ENCODE results near the gene YTHDC1.
"Not testable (repeated sequence)": the region's sequence is repeated elsewhere in the genome, so short reads cannot be mapped to it uniquely, and the experiment has no call there.

Gene YTHDC1

DNA sequence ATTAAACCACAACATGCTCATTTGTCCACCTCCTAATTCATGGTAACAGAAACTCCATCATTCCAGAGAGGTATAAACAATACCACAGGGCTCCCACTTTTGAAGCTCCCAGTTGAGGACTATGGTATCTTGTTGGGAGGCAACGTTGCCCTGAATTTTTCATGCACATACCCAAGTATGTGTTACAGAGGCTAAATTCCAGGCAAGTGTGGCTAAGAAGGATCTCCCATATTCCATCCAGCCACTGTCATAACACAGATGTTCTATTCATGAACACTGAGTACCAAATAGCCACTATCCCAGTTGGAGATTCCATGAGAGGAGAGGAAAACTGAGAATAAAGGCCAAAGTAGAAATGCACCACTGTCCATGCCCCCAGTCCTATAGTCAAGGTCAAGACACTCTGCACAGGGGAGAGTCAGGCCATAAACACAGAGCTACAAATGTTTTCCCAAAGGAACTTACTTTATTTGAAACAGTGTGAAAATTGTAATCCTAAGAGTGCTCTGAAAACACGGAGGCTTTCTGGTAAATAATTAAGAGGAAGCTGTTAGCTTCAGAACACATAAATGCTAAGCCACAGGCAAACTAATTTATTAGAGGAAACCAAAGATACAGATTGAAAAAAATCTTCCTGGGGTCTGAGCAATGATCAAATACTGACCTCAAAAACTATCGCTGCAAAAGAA lies 62.0 kb downstream of the YTHDC1 start:
- DNase-seq = no peak

DNA sequence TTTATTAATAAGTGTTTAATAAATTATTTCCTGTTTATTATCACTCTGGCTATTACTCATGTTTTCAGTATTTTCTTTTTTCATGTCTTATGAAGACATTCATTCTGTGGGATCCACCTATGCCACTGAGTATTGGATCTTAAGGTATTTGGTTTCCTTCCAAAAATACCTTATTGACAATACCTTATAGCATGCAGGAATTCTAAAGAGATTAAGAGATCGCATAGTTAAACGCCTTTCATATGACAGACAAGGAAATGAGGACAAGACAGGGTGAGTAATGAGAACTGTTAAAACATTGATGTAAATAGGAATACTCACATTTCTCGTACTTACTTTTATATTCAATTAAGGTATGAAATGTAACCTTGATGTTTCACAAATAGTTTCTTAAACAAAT lies 66.2 kb downstream of the YTHDC1 start:
- DNase-seq = no peak

DNA sequence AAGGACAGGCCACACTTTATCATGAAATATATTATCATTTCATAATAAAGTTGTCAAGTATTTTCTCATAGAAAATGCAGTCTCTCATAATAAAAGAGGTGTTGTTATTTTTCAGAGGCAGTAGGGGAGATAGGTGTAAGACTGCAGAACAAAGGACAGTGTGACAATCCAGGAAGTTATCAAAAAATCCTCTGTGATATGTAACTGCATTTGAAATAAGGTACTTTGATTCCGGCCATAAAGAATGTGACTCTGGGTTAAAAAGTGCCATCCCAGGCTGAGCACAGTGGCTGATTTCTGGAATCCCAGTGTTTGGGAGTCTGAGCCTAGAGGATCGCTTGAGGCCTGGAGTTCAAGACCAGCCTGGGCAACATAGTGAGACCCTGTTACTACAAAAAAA lies 66.8 kb downstream of the YTHDC1 start:
- DNase-seq = no peak

DNA sequence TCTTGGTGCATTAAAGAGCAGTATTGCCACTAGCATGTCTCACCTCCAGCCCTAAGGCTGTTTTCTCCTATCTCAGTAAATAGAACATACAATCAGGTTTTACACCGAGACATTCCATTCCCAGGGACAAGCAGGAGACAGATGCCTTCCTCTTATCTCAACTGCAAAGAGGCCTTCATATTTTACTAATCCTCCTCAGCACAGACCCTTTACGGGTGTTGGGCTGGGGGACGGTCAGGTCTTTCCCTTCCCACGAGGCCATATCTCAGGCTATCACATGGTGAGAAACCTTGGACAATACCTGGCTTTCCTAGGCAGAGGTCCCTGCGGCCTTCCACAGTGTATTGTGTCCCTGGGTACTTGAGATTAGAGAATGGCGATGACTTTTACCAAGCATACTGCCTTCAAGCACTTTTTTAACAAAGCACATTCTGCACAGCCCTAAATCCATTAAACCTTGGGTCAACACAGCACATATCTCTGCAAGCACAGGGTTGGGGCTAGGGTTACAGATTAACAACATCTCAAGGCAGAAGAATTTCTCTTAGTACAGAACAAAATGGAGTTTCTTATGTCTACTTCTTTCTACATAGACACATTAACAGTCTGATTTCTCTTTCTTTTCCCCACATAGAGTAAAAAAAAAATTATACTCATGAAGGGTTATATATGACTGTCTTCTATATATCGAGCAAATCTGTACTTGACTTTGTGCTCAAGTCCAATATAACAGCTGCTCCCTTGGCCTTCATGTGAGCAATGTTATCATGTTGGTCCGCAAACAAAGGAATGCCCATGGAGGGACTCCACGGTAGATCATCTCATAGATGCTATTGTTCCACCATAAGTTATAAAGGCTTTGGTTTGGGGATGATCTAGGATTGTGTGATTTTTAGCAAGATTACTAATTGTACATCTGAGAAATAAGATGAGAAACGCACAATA lies 67.8 kb downstream of the YTHDC1 start:
- not testable (repeated sequence) for DNase-seq

DNA sequence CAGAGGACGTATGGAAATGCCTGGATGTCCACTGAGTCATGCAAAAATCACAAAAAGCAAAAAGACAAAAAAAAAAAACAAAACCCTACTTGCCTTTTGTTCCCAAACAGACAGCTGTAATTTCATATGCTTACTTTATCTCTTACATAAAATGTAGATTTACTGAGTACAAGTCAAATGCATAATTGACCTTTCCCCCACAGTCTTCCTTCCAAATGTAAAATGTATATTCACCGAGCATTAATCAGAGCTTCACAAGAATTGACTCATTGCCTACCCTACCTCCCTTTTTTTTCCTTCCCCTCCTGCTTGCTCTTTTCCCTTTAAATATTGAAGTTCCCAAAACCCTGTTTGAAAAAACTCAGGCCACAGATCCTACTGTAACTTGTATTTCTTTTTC lies 71.9 kb downstream of the YTHDC1 start:
- no peak for DNase-seq

DNA sequence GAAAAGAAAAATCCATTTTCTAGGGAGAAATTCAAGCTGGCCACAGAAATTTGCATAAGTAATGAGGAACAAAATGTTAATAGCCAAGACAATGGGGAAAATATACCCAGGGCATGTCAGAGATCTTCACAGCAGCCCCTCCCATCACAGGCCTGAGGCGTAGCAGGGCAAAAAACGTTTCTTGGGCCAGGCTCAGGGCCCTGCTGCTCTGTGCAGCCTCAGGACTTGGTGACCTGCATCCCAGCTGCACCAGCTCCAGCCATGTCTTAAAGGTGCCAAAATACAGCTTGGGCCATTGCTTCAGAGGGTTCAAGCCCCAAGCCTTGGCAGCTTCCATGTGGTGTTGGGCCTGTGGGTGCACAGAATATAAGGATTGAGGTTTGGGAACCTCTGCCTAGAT lies 72.3 kb downstream of the YTHDC1 start:
- no peak for DNase-seq

DNA sequence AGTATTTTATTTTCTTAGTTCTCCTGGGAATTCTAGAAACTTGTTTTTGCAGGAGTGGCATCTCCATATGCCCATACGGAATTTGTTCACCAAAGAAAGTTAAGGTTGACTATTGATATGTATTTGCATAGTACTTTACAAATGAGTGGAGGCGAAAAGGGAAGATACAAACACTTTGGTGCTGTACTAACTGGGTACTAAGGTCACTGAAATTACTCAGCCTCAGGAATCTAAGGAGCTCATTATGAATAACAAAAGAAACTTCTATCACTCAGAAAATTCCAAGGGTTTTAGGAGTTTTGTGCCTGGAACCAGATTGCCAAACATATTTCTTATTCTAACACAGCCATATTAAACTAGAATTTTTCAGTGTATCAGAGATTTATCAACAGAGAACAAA lies 77.0 kb downstream of the YTHDC1 start:
- DNase-seq = no peak

DNA sequence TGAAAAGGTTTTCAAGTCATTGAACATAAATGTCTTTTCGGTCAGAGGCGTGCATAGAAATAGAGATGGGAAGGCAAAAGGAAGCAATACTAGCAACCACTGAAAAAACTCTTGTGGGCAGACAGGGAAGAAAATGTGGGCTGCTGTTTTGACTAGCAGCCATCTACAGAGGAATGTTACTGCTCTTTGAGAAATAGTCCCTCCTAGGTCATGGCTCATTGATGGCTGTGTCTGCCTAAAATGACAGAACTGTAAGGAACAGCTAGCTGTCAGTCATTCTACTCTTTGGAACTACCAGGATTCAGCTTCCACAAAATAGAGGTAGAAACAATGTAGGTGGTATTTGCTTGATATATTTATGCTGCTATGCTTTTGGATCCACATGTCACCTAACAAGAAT lies 77.5 kb downstream of the YTHDC1 start:
- no peak for DNase-seq

DNA sequence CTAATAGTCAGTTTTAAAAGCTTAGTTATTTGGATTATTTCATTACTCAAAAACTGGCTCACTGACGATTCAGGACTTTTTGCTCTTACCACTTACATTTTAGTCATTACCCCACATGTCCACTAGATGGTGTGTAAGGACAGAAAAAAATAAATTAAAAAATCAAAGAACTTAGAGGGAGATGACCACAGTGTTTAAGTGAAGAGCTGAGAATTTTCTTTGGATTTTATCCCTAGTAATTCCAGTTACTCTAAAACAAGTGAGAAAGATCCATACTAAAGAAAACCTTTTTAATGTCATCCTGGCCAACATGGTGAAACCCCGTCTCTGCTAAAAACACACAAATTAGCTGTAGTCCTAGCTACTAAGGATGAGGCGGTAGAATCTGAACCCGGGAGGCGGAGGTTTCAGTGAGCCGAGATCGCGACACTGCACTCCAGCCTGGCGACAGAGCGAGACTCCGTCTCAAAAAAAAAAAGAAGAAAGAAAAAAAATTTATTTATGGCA lies 78.0 kb downstream of the YTHDC1 start:
- DNase-seq = no peak

DNA sequence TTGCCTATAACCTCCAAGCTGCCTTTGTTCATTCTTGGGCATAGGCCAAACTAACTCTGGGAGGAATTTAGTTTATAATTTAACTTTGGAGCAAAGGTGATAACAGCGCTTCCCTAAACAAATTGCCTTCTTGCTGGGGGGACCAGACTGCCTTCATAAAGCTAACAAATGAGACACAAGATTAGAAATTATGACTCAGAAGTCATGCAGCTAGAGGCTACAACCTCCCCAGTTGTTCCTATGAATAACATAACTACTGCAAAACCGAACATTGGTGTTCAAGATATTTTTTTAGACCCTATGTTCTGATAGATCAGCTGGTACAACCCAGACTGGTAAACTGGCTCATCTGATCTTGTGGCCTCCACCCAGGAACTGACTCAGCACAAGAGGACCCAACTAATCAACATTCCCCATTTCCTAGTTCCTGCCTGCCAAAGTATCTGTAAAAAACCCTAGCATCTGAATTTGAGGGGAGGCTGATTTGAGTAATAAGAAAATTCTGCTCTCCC lies 82.4 kb downstream of the YTHDC1 start:
- DNase-seq = no peak

DNA sequence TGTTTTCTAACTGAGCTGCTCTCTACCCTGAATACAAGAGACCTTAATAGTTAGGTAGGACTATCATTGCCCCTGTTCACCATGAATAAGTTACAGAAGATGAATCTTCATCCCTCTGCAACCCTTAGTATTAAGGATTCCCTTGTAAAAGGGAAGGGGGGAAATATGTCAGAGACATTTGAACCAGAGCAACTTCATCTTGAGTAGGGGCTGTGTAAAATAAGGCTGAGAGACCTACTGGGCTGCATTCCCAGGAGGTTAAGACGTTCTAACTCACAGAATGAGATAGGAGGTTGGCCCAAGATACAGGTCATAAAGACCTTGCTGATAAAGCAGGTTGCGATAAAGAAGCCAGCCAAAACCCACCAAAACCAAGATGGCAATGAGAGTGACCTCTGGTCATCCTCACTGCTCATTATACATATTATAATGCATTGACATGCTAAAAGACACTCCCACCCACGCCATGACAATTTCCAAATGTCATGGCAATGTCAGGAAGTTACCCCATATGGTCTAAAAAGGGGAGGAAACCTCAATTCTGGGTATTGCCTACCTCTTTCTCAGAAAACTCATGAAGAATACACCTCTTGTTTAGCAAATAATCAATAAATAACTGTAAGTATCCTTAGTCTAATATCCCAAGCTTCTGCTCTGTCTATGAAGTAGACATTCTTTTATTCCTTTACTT lies 84.9 kb downstream of the YTHDC1 start:
- DNase-seq = no peak

All from NCI-H1694 (cell line).